Medulla oblongata (tissue), 1 donor: ENCODE data around the gene TLE4.

Source experiments
- DNase-seq: peaks from one replicate; pipeline ENCODE4 v3.0.0-alpha.2; 2015; ENCODE audit errors: extremely low spot score

Gene TLE4

GRCh38 chr9:79691496-79691895, 119.7 kb downstream of the TLE4 start:
- DNase-seq: no peak

GRCh38 chr9:79692857-79693571, 121.2 kb downstream of the TLE4 start:
- no peak for DNase-seq

GRCh38 chr9:79693750-79694149, 122.0 kb downstream of the TLE4 start:
- DNase-seq: no peak

- DNase-seq: no peak
Measured at GRCh38 chr9:79694208-79694607, 122.4 kb downstream of the TLE4 start.

- no peak for DNase-seq
Measured at GRCh38 chr9:79694676-79695400, 123.1 kb downstream of the TLE4 start.

GRCh38 chr9:79695531-79696175, 123.9 kb downstream of the TLE4 start:
- no peak for DNase-seq

GRCh38 chr9:79698967-79699366, 127.2 kb downstream of the TLE4 start:
- no peak for DNase-seq

- DNase-seq: no peak
Measured at GRCh38 chr9:79699479-79699878, 127.7 kb downstream of the TLE4 start.

- DNase-seq: no peak
Measured at GRCh38 chr9:79700607-79701360, 129.0 kb downstream of the TLE4 start.

GRCh38 chr9:79701651-79702050, 129.9 kb downstream of the TLE4 start:
- DNase-seq: peak; percentile 47

GRCh38 chr9:79705704-79706103, 133.9 kb downstream of the TLE4 start:
- no peak for DNase-seq

- DNase-seq: no peak
Measured at GRCh38 chr9:79706512-79706911, 134.7 kb downstream of the TLE4 start.

- no peak for DNase-seq
Measured at GRCh38 chr9:79707589-79707988, 135.8 kb downstream of the TLE4 start.

- no peak for DNase-seq
Measured at GRCh38 chr9:79708541-79708940, 136.8 kb downstream of the TLE4 start.

GRCh38 chr9:79709743-79710674, 138.2 kb downstream of the TLE4 start:
- no peak for DNase-seq

GRCh38 chr9:79711874-79712273, 140.1 kb downstream of the TLE4 start:
- no peak for DNase-seq

- DNase-seq: no peak
Measured at GRCh38 chr9:79719021-79719420, 147.3 kb downstream of the TLE4 start.

- no peak for DNase-seq
Measured at GRCh38 chr9:79719989-79720388, 148.2 kb downstream of the TLE4 start.

- DNase-seq: no peak
Measured at GRCh38 chr9:79731171-79731890, 159.6 kb downstream of the TLE4 start.

GRCh38 chr9:79735023-79735779, 163.4 kb downstream of the TLE4 start:
- DNase-seq: no peak
